ENCODE results near the gene CDCA4. TPM values are rescaled to one million over a fixed set of nuclear protein-coding genes. Genes with fewer than 3 reads are reported as not detected.

The CDCA4 gene
- total RNA-seq, 4 donors from 2014 or later = 15.3 to 35.0 (median 23.3) TPM

DNA sequence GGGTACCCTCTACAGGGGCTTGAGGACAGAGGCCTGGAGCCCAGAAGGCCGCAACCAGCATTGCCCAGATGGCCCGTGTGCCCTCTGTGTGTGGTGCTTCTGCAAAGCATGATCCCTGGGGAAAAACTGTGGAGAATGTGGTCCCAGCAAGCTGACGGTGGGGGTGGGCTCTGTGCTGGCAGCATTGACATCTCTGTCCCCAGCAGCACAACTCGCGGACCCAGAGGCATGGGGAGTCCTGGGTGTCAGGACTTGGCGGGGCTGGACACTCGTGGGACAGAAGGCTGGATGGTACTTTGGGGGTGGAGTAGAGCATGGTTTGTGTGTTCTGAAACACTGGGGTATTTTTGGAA lies 31.0 kb downstream of the CDCA4 start:
- TF ChIP-seq, protein P1, sequence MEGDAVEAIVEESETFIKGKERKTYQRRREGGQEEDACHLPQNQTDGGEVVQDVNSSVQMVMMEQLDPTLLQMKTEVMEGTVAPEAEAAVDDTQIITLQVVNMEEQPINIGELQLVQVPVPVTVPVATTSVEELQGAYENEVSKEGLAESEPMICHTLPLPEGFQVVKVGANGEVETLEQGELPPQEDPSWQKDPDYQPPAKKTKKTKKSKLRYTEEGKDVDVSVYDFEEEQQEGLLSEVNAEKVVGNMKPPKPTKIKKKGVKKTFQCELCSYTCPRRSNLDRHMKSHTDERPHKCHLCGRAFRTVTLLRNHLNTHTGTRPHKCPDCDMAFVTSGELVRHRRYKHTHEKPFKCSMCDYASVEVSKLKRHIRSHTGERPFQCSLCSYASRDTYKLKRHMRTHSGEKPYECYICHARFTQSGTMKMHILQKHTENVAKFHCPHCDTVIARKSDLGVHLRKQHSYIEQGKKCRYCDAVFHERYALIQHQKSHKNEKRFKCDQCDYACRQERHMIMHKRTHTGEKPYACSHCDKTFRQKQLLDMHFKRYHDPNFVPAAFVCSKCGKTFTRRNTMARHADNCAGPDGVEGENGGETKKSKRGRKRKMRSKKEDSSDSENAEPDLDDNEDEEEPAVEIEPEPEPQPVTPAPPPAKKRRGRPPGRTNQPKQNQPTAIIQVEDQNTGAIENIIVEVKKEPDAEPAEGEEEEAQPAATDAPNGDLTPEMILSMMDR (IDR thresholded peaks at IDR 0.05) = no peak
- no peak for TF ChIP-seq POLR2A (IDR thresholded peaks at IDR 0.05)
- Histone ChIP-seq H3K9me3 (no peaks in the 10 kb centered on the region), H3K27me3 (no peaks in the 10 kb centered on the region), H3K36me3 (peaks cover 0 to 44% (median 5%) of the 10 kb centered on the region in 3 donors), H3K27ac (no peak overlapping the region), H3K4me1 (peaks cover 11 to 19% (median 15%) of the 10 kb centered on the region in 3 donors), H3K4me3 (no peak overlapping the region)
- 91 to 96% methylated on average over 4 of the region's 7 CpGs for WGBS, 2 donors
- no peak for DNase-seq
- intact Hi-C loops (cut with DNase I) = no loop called here

DNA sequence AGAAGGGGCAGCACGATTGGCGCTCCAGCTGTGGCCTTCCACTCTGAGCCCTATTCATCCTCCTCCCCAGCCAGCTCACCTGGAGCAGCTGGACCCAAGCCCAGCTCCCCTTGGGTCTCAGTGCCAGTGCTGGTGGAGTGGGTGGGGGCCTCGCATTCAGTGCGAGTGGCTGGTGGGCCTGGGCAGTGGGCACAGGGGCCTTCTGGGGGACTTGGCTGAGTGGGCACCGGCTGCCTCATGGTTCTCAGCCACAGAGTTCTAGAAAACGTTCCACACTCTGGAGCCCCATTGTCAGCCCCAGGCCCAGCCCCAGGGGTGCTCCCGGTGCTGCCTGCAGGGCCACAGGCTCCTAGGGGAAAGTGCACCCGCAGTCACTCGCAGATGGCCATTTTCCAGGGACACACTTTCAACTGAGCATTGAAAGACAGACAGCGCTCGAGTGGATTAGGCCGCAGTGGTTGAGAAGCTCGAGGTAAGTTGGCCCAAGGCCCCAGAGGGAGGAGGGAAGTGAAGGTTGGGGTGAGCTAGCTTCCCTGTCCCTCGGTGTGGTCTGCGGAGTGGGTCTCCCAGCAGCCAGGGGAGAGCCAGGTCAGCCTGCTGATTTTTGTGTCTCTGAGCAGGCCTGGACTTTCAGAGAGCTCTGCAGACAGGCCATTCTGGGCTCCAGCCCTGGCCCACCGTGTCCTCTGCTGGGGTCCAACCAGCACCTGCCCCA lies 31.5 kb downstream of the CDCA4 start:
- DNase-seq = no peak
- H3K27ac ChIP-seq = no peak overlapping the region
- H3K27me3 ChIP-seq = no peaks in the 10 kb centered on the region
- H3K4me3 ChIP-seq = no peak overlapping the region
- 89 to 100% methylated on average over 5 to 10 of the region's 16 CpGs for WGBS, 2 donors
- H3K9me3 ChIP-seq = no peaks in the 10 kb centered on the region
- intact Hi-C loops (cut with DNase I) = no loop called here
- peaks cover 0 to 39% (median 5%) of the 10 kb centered on the region in 3 donors for H3K36me3 ChIP-seq
- TF ChIP-seq POLR2A (IDR thresholded peaks at IDR 0.05) = no peak
- TF ChIP-seq, protein P1 (IDR thresholded peaks at IDR 0.05) = no peak
- H3K4me1 ChIP-seq = peaks cover 11 to 22% (median 15%) of the 10 kb centered on the region in 3 donors

- DNase-seq = no peak
- no peak for TF ChIP-seq POLR2A (IDR thresholded peaks at IDR 0.05)
- TF ChIP-seq, protein P1 (IDR thresholded peaks at IDR 0.05) = no peak
- Histone ChIP-seq H3K27ac (peak overlapping the region in 3 of 4 donors; percentile 87 to 88 (median 87)), H3K36me3 (peaks cover 0 to 11% (median 0%) of the 10 kb centered on the region in 3 donors), H3K4me1 (peaks cover 11 to 25% (median 15%) of the 10 kb centered on the region in 3 donors), H3K4me3 (peak overlapping the region; percentile 63 to 99 (median 92)), H3K27me3 (no peaks in the 10 kb centered on the region), H3K9me3 (no peaks in the 10 kb centered on the region)
- 39 to 42% methylated on average over 6 to 9 of the region's 19 CpGs for WGBS, 2 donors
- intact Hi-C loops (cut with DNase I) = no loop called here
These were observed 34.3 kb downstream of the CDCA4 start for GRCh38 chr14:104986487-104987164.

- no peaks in the 10 kb centered on the region for H3K9me3 ChIP-seq
- no peaks in the 10 kb centered on the region for H3K27me3 ChIP-seq
- H3K36me3 ChIP-seq = peaks cover 0 to 6% (median 0%) of the 10 kb centered on the region in 3 donors
- no peak for DNase-seq
- peaks cover 11 to 25% (median 15%) of the 10 kb centered on the region in 3 donors for H3K4me1 ChIP-seq
- peak within 1 kb of the TSS; percentile 63 to 99 (median 92) for H3K4me3 ChIP-seq
- whole genome bisulfite sequencing, 2 donors = 3% methylated on average over 12 of the region's 77 CpGs; no CpG with 5 or more reads in 1 of the 2 donors
- intact Hi-C loops (cut with DNase I) = no loop called here
- peak within 1 kb of the TSS; percentile 74 to 88 (median 87) for H3K27ac ChIP-seq
- TF ChIP-seq POLR2A (IDR thresholded peaks at IDR 0.05) = peak in 2 of 4 donors; percentile 56 to 66
- TF ChIP-seq, protein P1 (IDR thresholded peaks at IDR 0.05) = no peak
These were observed 35.0 kb downstream of the CDCA4 start, which contains the start of gene CLBA1 for GRCh38 chr14:104985675-104986486. CLBA1 (plus strand) TSS chr14:104985788; CDS start chr14:104986432, 644 bp downstream.

Measured in esophagus squamous epithelium (tissue), 5 donors.